Measurements from ENCODE around the gene CEP70. TPM values are rescaled to one million over a fixed set of nuclear protein-coding genes. Genes with fewer than 3 reads are reported as not detected.

Gene CEP70
- total and polyA plus RNA-seq, 2 donors (not counting 1 experiment from before 2014, with no cell fraction given) = 1.00 to 9.6 TPM

- no peak for ATAC-seq (ENCODE audit: low read depth)
- Histone ChIP-seq H3K4me3 (ENCODE audit: control extremely low read depth in 1 of 5, extremely low read depth in 1 of 5, insufficient read depth in 1 of 5, low read depth in 2 of 5, low read length in 4 of 5) (no peak overlapping the region), H3K27ac (ENCODE audit: low read length in 2 of 2) (no peak overlapping the region), H3K9me3 (ENCODE audit: control extremely low read depth in 1 of 3, control insufficient read depth in 2 of 3, insufficient read depth in 1 of 3, low read length in 2 of 3) (no peaks in the 10 kb centered on the region), H3K9ac (ENCODE audit: low read length) (no peak overlapping the region), H3K4me2 (replicated peaks; ENCODE audit: low read depth, low read length, poor library complexity, severe bottlenecking) (no peak overlapping the region), H3K4me1 (ENCODE audit: control insufficient read depth in 2 of 2, insufficient read depth in 2 of 2, low read length in 2 of 2) (no peaks in the 10 kb centered on the region), H4K20me1 (ENCODE audit: control insufficient read depth, insufficient read depth, low read length, poor library complexity, severe bottlenecking) (no peaks in the 10 kb centered on the region), H2AFZ (ENCODE audit: insufficient read depth, low read depth, low read length, poor library complexity, severe bottlenecking) (no peak overlapping the region), H3K27me3 (replicated peaks in 1 of 4; ENCODE audit: control extremely low read depth in 1 of 4, control insufficient read depth in 3 of 4, insufficient read depth in 4 of 4, low read length in 3 of 4) (no peaks in the 10 kb centered on the region), H3K36me3 (replicated peaks in 1 of 2; ENCODE audit: control extremely low read depth in 1 of 2, control insufficient read depth in 1 of 2, extremely low read depth in 1 of 2, insufficient read depth in 2 of 2, low read length in 1 of 2) (no peaks in the 10 kb centered on the region), H3K79me2 (ENCODE audit: control insufficient read depth, insufficient read depth, low read length) (no peaks in the 10 kb centered on the region)
- peaks cover 7% of the 10 kb centered on the region for H3K27me3 Mint-ChIP-seq
- intact Hi-C loops (cut with micrococcal nuclease) = no loop called here
- WGBS (ENCODE audit: insufficient coverage) = 81% methylated on average over 11 of the region's 11 CpGs
- no peaks in the 10 kb centered on the region for H3K9me3 Mint-ChIP-seq (ENCODE audit: insufficient read depth)
- H3K4me3 Mint-ChIP-seq = no peak overlapping the region
- POLR2A ChIA-PET = no interaction called here
- H3K4me1 Mint-ChIP-seq = no peaks in the 10 kb centered on the region
- DNase-seq = no peak
- no peak overlapping the region for H3K27ac Mint-ChIP-seq
- TF ChIP-seq EZH2 (IDR thresholded peaks at IDR 0.05; ENCODE audit: borderline replicate concordance, insufficient read depth, low read depth, low read length, poor library complexity, severe bottlenecking) = no peak
- no peak for TF ChIP-seq CTCF (IDR thresholded peaks at IDR 0.05)
- CTCF ChIA-PET = no interaction called here
These were observed 136.0 kb downstream of the CEP70 start for GRCh38 chr3:138457863-138458735.

All from B cell (primary cell).